Measurements from ENCODE around the gene DNAJA3. TPM values are rescaled to one million over a fixed set of nuclear protein-coding genes. Genes with fewer than 3 reads are reported as not detected.

Gene DNAJA3
- total and polyA plus RNA-seq, 2 experiments from 2014 or later = 60.5 to 70.7 TPM

DNA sequence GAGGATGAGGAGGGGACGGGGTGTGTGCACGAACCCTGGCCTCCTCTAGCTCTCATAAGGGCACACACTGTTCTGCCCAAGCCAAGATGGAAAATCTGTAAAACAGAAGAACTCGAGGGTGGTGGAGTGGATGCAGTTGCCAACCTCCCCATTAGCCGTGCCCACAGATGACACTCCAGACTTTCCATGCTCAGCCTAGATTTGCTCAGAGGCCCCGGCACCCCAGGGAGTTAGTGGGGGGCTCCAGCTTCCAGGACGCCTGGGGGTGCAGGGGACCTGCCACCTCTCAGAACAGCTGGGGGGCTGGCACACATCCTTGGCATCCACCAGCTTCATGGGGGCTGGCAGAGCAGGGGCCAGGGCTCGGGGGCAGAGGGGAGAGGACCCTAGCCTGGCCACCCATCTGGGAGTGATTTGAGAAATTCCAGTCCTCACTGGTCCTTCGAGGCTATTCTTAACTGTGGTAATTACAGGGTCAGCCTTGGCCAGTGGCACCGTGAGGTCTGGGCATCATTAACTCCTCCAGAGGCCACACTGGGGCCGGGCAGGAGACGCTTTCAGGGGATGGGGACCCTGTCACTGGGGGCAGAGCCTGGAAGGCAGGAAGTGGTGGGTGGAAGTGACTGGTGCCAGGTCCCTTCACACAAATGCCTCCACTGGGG lies 39.7 kb upstream of the DNAJA3 start:
- TF ChIP-seq, protein P1, sequence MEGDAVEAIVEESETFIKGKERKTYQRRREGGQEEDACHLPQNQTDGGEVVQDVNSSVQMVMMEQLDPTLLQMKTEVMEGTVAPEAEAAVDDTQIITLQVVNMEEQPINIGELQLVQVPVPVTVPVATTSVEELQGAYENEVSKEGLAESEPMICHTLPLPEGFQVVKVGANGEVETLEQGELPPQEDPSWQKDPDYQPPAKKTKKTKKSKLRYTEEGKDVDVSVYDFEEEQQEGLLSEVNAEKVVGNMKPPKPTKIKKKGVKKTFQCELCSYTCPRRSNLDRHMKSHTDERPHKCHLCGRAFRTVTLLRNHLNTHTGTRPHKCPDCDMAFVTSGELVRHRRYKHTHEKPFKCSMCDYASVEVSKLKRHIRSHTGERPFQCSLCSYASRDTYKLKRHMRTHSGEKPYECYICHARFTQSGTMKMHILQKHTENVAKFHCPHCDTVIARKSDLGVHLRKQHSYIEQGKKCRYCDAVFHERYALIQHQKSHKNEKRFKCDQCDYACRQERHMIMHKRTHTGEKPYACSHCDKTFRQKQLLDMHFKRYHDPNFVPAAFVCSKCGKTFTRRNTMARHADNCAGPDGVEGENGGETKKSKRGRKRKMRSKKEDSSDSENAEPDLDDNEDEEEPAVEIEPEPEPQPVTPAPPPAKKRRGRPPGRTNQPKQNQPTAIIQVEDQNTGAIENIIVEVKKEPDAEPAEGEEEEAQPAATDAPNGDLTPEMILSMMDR (IDR thresholded peaks at IDR 0.05; ENCODE audit: low read depth, low read length) = no peak
- peak overlapping the region; percentile 52 for H3K27ac ChIP-seq
- no peak overlapping the region for H3K4me3 ChIP-seq
- H3K9me3 ChIP-seq (ENCODE audit: low read depth) = no peaks in the 10 kb centered on the region
- DNase-seq (ENCODE audit: low read depth in 1 of 2, low spot score in 1 of 2) = no peak
- no peaks in the 10 kb centered on the region for H3K27me3 ChIP-seq
- peaks cover 42% of the 10 kb centered on the region for H3K4me1 ChIP-seq (ENCODE audit: low read depth)
- no peaks in the 10 kb centered on the region for H3K36me3 ChIP-seq

DNA sequence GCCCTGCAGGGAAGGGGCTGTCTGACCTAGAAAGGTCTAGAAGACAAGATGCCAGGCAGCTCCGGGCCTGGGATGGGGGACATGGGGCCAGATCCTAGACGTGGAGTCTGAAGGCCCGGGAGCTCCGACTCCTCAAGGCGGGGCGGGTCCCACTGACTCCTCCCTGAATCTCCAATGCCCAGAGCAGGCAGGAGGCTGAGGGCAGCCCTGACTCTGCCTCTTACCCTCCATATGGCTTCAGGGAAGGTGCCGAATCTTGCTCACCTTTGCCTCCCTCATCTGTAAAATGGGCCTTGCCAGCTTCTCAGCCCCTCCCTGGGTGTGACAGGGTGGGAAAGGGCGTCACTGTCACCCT lies 39.2 kb upstream of the DNAJA3 start:
- peak in 1 of 2 donors; percentile 58 for DNase-seq (ENCODE audit: low read depth in 1 of 2, low spot score in 1 of 2)
- TF ChIP-seq, protein P1 (IDR thresholded peaks at IDR 0.05; ENCODE audit: low read depth, low read length) = no peak
- H3K27ac ChIP-seq = no peak overlapping the region
- H3K4me3 ChIP-seq = no peak overlapping the region
- H3K36me3 ChIP-seq = no peaks in the 10 kb centered on the region
- peaks cover 42% of the 10 kb centered on the region for H3K4me1 ChIP-seq (ENCODE audit: low read depth)
- no peaks in the 10 kb centered on the region for H3K9me3 ChIP-seq (ENCODE audit: low read depth)
- H3K27me3 ChIP-seq = no peaks in the 10 kb centered on the region

DNA sequence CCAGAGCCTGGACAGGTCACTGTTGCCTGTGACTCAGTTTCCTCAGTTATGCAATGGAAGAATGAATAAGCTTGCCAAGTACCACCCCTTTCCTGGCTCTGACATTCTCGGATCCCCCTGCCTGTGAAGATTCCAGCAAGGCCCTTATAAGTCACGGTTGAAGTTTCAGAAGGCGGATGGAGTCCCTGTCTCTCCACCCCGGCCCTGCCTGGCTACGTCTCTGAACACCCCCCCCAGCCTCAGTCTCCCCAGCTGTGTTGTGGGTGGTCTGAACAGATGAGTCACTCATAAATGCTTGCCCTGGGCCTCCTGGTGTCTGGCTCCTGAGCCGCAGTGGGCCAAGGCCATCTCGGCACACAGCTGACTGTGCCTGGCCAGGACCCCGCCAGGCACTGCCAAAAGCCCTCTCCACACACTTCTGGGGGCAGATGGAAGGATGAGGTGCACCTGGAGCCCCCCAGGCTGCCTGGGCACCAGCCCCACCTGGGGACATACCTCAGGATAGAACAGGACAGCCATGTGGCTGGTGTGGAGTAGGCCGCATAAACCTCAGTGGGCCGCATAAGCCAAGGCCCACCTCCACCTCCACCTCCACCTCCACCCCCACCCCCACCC lies 38.6 kb upstream of the DNAJA3 start:
- TF ChIP-seq, protein P1 (IDR thresholded peaks at IDR 0.05; ENCODE audit: low read depth, low read length) = peak; percentile 4
- DNase-seq (ENCODE audit: low read depth in 1 of 2, low spot score in 1 of 2) = peak in 1 of 2 donors; percentile 62
- Histone ChIP-seq H3K36me3 (no peaks in the 10 kb centered on the region), H3K27ac (peak overlapping the region; percentile 96), H3K9me3 (ENCODE audit: low read depth) (no peaks in the 10 kb centered on the region), H3K4me1 (ENCODE audit: low read depth) (peaks cover 47% of the 10 kb centered on the region), H3K4me3 (no peak overlapping the region), H3K27me3 (no peaks in the 10 kb centered on the region)

DNA sequence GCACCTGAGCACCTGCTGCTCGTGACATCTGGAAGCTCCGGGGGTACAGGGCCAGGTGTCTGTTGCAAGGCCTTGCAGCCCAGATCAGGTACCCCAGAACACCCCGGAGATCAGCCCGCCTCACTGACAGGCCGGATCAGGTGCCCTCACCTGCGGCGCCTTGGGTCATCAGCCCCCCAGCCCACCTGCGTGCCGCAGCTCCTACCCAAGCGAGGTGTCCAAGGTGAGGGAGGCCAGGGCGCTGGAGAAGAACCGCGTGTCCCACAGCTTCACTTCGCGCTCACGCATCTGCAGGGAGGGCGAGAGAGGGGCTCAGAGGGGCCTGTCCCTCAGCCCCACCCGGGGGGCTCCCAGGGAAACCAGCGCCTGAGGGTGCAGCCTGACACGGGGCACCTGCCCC lies 37.9 kb upstream of the DNAJA3 start:
- Histone ChIP-seq H3K4me1 (ENCODE audit: low read depth) (peaks cover 54% of the 10 kb centered on the region), H3K27ac (peak overlapping the region; percentile 96), H3K36me3 (no peaks in the 10 kb centered on the region), H3K9me3 (ENCODE audit: low read depth) (no peaks in the 10 kb centered on the region), H3K4me3 (no peak overlapping the region), H3K27me3 (no peaks in the 10 kb centered on the region)
- DNase-seq (ENCODE audit: low read depth in 1 of 2, low spot score in 1 of 2) = no peak
- TF ChIP-seq, protein P1 (IDR thresholded peaks at IDR 0.05; ENCODE audit: low read depth, low read length) = no peak

DNA sequence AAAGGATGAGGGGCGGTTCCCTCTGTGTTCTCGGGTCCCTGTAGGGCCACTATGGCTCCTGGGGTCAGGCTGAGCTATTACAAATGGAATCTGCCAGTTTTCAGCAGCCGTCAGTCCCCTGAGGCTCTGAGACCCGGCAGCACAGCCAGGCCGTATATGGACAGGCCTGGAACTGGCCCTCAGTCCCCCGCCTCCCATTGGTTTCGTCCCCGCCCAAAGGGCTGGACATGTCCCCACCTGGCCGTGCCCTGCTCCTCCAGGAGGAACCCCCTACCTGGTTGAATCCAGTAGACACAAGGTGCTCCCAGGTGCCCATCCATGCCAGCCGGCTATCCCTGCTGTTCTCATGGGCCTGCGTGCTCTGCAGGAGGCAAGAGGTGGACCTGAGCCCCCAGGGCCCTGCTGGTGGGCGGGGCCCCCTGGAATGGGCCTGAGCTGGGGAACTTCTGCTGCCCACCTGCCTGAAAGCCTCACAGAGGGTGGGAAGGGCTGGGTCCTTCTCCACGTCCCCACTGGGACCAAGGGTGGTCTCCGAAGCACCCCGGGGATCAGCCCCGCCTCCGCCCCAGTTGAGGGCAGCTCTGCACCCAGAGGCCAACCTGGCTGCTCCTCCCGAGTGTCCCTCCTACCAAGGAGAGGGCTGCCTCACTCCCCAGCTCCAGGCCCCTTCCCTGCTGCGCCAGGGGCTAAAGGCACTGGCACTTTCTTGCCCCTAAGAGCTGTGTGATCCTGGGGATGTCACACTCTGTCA lies 37.2 kb upstream of the DNAJA3 start:
- TF ChIP-seq, protein P1 (IDR thresholded peaks at IDR 0.05; ENCODE audit: low read depth, low read length) = no peak
- H3K4me3 ChIP-seq = no peak overlapping the region
- H3K36me3 ChIP-seq = no peaks in the 10 kb centered on the region
- peak in 1 of 2 donors; percentile 71 for DNase-seq (ENCODE audit: low read depth in 1 of 2, low spot score in 1 of 2)
- H3K9me3 ChIP-seq (ENCODE audit: low read depth) = no peaks in the 10 kb centered on the region
- H3K4me1 ChIP-seq (ENCODE audit: low read depth) = peaks cover 60% of the 10 kb centered on the region
- H3K27ac ChIP-seq = peak overlapping the region; percentile 96
- no peaks in the 10 kb centered on the region for H3K27me3 ChIP-seq
